ENCODE results near the gene PGAM2. TPM values are rescaled to one million over a fixed set of nuclear protein-coding genes. Genes with fewer than 3 reads are reported as not detected.
A peak's percentile ranks its signal among the peaks of the same experiment; 100 is the strongest.

Gene PGAM2
- polyA plus RNA-seq (2013, experiment 1 of 2) = not detected
- polyA plus RNA-seq (2013, experiment 2 of 2) = not detected

DNA sequence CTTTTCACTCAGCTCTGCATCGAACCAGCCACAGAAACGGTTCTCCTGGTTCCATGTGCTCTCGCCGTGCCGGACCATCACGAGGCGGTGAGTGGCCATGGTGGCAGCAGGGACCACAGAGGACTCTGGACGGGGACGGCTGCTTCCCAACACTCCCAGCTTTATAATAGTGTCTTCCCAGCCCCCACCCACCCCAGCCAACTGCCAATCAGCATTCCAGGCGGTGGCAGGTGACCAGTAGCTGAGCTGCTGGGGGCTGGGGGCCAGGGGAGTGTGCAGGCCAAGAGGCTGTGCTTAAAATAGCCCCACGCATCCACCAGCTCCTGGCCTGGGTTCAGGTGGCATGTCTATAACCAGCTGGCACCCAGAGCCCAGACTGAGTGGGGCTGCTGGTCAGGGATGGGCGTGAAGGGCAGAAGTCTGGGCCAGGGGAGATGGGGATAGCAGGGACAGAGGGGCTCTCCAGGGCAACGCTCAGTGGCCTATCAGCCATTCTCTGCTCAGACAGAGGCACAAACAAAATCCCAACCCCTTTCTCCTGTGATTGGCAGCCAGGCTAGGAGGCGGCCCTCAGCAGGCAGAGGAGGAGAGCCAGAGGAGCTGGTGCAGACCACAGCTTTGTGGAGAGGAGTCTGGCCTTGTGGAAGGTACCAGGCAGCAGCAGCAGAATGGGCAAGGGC, at the start of gene PGAM2:
Gene PGAM2 (minus strand): TSS at position 137 of the 680 bp plus-strand sequence. CDS start 38 bp downstream, at position 99.
- Histone ChIP-seq H3K4ac (ENCODE audit: low read depth in 1 of 2, low read length in 2 of 2) (no peak within 1 kb of the TSS), H3K18ac (ENCODE audit: low read depth in 1 of 2, low read length in 2 of 2) (peak within 1 kb of the TSS in 1 of 2 experiments; percentile 54), H3K27me3 (ENCODE audit: control insufficient read depth in 1 of 2, insufficient read depth in 1 of 2, low read length in 2 of 2) (no peaks in the 10 kb centered on the region), H3K9me3 (ENCODE audit: control insufficient read depth, low read length) (no peaks in the 10 kb centered on the region), H2BK120ac (ENCODE audit: low read depth, low read length) (no peak within 1 kb of the TSS), H3K4me1 (ENCODE audit: control insufficient read depth, insufficient read depth, low read depth, low read length) (peaks cover 17% of the 10 kb centered on the region), H2AK5ac (ENCODE audit: low read length, severe bottlenecking) (no peak within 1 kb of the TSS), H2BK5ac (ENCODE audit: low read depth, low read length, poor library complexity, severe bottlenecking) (no peak within 1 kb of the TSS), H3K27ac (ENCODE audit: low read length, poor library complexity, severe bottlenecking) (no peak within 1 kb of the TSS), H4K8ac (ENCODE audit: low read length) (peak within 1 kb of the TSS; percentile 45), H4K91ac (ENCODE audit: low read length) (no peak within 1 kb of the TSS), H3K4me3 (ENCODE audit: insufficient read depth in 1 of 2, low read depth in 1 of 2, low read length in 2 of 2) (no peak within 1 kb of the TSS), H3K36me3 (ENCODE audit: control insufficient read depth in 1 of 2, insufficient read depth in 2 of 2, low read depth in 1 of 2, low read length in 2 of 2) (peaks cover 19 to 25% of the 10 kb centered on the region in 2 experiments), H3K9ac (ENCODE audit: low read length) (no peak within 1 kb of the TSS), H3K79me1 (replicated peaks; ENCODE audit: low read length, poor library complexity, severe bottlenecking) (no peaks in the 10 kb centered on the region), H3K14ac (ENCODE audit: low read length in 2 of 2) (no peak within 1 kb of the TSS), H2BK15ac (ENCODE audit: low read depth, poor library complexity, severe bottlenecking) (no peak within 1 kb of the TSS), H2AFZ (ENCODE audit: low read depth, low read length) (no peak within 1 kb of the TSS), H2BK12ac (ENCODE audit: low read length in 2 of 2) (no peak within 1 kb of the TSS), H3K23ac (ENCODE audit: low read length in 2 of 2) (peak within 1 kb of the TSS in 1 of 2 experiments; percentile 57), H3K4me2 (ENCODE audit: low read length, poor library complexity, severe bottlenecking) (no peak within 1 kb of the TSS)
- WGBS = 52% methylated on average over 11 of the region's 14 CpGs
- DNase-seq = no peak

DNA sequence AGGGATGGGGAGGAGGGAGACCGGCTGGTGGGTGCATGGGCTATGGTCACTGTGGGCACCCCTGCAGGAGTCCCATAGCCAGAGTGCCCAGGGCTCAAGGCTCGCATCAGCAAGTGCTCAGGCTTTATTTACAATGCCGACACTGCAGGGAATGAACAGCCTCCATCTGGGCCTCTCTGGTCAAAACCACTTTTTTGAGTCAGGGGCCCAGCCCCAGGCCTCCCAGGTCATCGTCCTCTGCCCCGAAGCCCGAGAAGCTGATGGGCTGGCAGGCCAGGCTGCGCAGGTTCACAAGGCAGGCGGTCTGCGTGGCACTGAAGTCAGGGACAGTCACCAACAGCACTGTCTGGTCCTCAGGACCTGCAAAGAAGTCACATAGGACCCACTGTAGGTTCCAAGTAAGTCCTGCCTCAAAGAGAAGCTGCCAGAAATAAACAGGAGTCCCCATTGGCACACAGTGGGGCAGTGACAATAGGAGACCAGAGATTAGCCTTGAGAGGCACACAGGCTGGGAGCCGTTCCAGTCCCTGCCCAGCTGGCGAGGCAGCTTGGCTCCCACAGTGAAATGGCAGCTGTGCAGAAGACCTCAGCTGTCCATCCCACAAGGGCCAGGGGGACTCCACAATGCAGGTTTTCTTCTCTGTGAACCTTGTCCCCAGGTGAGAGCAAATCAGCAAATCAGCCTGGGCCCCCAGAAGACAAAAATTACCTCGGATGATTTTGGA, 49.4 kb upstream of the PGAM2 start:
- no peak overlapping the region for H2BK5ac ChIP-seq (ENCODE audit: low read depth, low read length, poor library complexity, severe bottlenecking)
- H3K9ac ChIP-seq (ENCODE audit: low read length) = no peak overlapping the region
- H3K79me1 ChIP-seq (replicated peaks; ENCODE audit: low read length, poor library complexity, severe bottlenecking) = peaks cover 35% of the 10 kb centered on the region
- H4K91ac ChIP-seq (ENCODE audit: low read length) = no peak overlapping the region
- no peak overlapping the region for H3K18ac ChIP-seq (ENCODE audit: low read depth in 1 of 2, low read length in 2 of 2)
- no peaks in the 10 kb centered on the region for H3K9me3 ChIP-seq (ENCODE audit: control insufficient read depth, low read length)
- H3K4me1 ChIP-seq (ENCODE audit: control insufficient read depth, insufficient read depth, low read depth, low read length) = peaks cover 24% of the 10 kb centered on the region
- no peak overlapping the region for H2AFZ ChIP-seq (ENCODE audit: low read depth, low read length)
- 95% methylated on average over 12 of the region's 12 CpGs for WGBS
- no peak overlapping the region for H2BK120ac ChIP-seq (ENCODE audit: low read depth, low read length)
- H3K27me3 ChIP-seq (ENCODE audit: control insufficient read depth in 1 of 2, insufficient read depth in 1 of 2, low read length in 2 of 2) = no peaks in the 10 kb centered on the region
- H3K4ac ChIP-seq (ENCODE audit: low read depth in 1 of 2, low read length in 2 of 2) = no peak overlapping the region
- no peak overlapping the region for H3K4me2 ChIP-seq (ENCODE audit: low read length, poor library complexity, severe bottlenecking)
- peaks cover 91 to 97% of the 10 kb centered on the region in 2 experiments for H3K36me3 ChIP-seq (ENCODE audit: control insufficient read depth in 1 of 2, insufficient read depth in 2 of 2, low read depth in 1 of 2, low read length in 2 of 2)
- H3K14ac ChIP-seq (ENCODE audit: low read length in 2 of 2) = no peak overlapping the region
- no peak for DNase-seq
- H3K27ac ChIP-seq (ENCODE audit: low read length, poor library complexity, severe bottlenecking) = no peak overlapping the region
- H3K4me3 ChIP-seq (ENCODE audit: insufficient read depth in 1 of 2, low read depth in 1 of 2, low read length in 2 of 2) = no peak overlapping the region
- H3K23ac ChIP-seq (ENCODE audit: low read length in 2 of 2) = no peak overlapping the region
- no peak overlapping the region for H4K8ac ChIP-seq (ENCODE audit: low read length)
- no peak overlapping the region for H2BK15ac ChIP-seq (ENCODE audit: low read depth, poor library complexity, severe bottlenecking)
- no peak overlapping the region for H2AK5ac ChIP-seq (ENCODE audit: low read length, severe bottlenecking)
- H2BK12ac ChIP-seq (ENCODE audit: low read length in 2 of 2) = no peak overlapping the region

DNA sequence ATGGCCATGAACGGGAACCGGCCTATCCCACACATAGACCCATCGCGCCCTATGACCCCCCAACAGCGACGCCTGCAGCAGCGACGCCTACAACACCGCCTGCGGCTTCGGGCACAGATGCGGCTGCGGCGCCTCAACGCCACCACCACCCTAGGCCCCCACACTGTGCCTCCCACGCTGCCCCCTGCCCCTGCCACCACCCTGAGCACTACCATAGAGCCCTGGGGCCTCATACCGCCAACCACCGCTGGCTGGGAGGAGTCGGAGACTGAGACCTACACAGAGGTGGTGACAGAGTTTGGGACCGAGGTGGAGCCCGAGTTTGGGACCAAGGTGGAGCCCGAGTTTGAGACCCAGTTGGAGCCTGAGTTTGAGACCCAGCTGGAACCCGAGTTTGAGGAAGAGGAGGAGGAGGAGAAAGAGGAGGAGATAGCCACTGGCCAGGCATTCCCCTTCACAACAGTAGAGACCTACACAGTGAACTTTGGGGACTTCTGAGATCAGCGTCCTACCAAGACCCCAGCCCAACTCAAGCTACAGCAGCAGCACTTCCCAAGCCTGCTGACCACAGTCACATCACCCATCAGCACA, 48.5 kb upstream of the PGAM2 start:
- no peak overlapping the region for H3K4me3 ChIP-seq (ENCODE audit: insufficient read depth in 1 of 2, low read depth in 1 of 2, low read length in 2 of 2)
- no peak overlapping the region for H3K23ac ChIP-seq (ENCODE audit: low read length in 2 of 2)
- H3K36me3 ChIP-seq (ENCODE audit: control insufficient read depth in 1 of 2, insufficient read depth in 2 of 2, low read depth in 1 of 2, low read length in 2 of 2) = peaks cover 89 to 97% of the 10 kb centered on the region in 2 experiments
- H4K8ac ChIP-seq (ENCODE audit: low read length) = no peak overlapping the region
- no peak overlapping the region for H2BK15ac ChIP-seq (ENCODE audit: low read depth, poor library complexity, severe bottlenecking)
- H3K4ac ChIP-seq (ENCODE audit: low read depth in 1 of 2, low read length in 2 of 2) = no peak overlapping the region
- H2AK5ac ChIP-seq (ENCODE audit: low read length, severe bottlenecking) = no peak overlapping the region
- H3K27ac ChIP-seq (ENCODE audit: low read length, poor library complexity, severe bottlenecking) = no peak overlapping the region
- no peak overlapping the region for H2BK12ac ChIP-seq (ENCODE audit: low read length in 2 of 2)
- no peak overlapping the region for H2AFZ ChIP-seq (ENCODE audit: low read depth, low read length)
- DNase-seq = no peak
- no peak overlapping the region for H3K4me2 ChIP-seq (ENCODE audit: low read length, poor library complexity, severe bottlenecking)
- peaks cover 24% of the 10 kb centered on the region for H3K4me1 ChIP-seq (ENCODE audit: control insufficient read depth, insufficient read depth, low read depth, low read length)
- H3K14ac ChIP-seq (ENCODE audit: low read length in 2 of 2) = no peak overlapping the region
- no peak overlapping the region for H3K18ac ChIP-seq (ENCODE audit: low read depth in 1 of 2, low read length in 2 of 2)
- H3K9me3 ChIP-seq (ENCODE audit: control insufficient read depth, low read length) = no peaks in the 10 kb centered on the region
- no peak overlapping the region for H3K9ac ChIP-seq (ENCODE audit: low read length)
- H2BK5ac ChIP-seq (ENCODE audit: low read depth, low read length, poor library complexity, severe bottlenecking) = no peak overlapping the region
- no peaks in the 10 kb centered on the region for H3K27me3 ChIP-seq (ENCODE audit: control insufficient read depth in 1 of 2, insufficient read depth in 1 of 2, low read length in 2 of 2)
- peaks cover 33% of the 10 kb centered on the region for H3K79me1 ChIP-seq (replicated peaks; ENCODE audit: low read length, poor library complexity, severe bottlenecking)
- WGBS = 92% methylated on average over 24 of the region's 24 CpGs
- no peak overlapping the region for H4K91ac ChIP-seq (ENCODE audit: low read length)
- H2BK120ac ChIP-seq (ENCODE audit: low read depth, low read length) = no peak overlapping the region
